SK-N-SH (cell line): ENCODE measurements around the gene ANKRD60. TPM values are rescaled to one million over a fixed set of nuclear protein-coding genes. Genes with fewer than 3 reads are reported as not detected.

ENCODE experiments used
- CTCF ChIA-PET: fragments of 300-600, 350-600 bp; formaldehyde crosslinking; extraction: SDS; loops from one replicate; lab custom pipeline; 2021; lab: Yijun Ruan, JAX
- POLR2A ChIA-PET: fragments of 350-600 bp; sonication (Branson Sonifier 250); formaldehyde crosslinking; extraction: SDS; loops from one replicate; lab custom pipeline; 2020; ENCODE audit warnings: antibody characterized with exemption, inconsistent platforms; lab: Yijun Ruan, JAX
- DNase-seq: peaks from one replicate; pipeline ENCODE4 v3.0.0; 2012
- H2AFZ ChIP-seq: fragments of 200-600 bp; sonication (generic); 2 replicates; pipeline ENCODE4 v1.8.1; 2016; ENCODE audit warnings: antibody characterized with exemption, mild to moderate bottlenecking, low read depth
- H3F3A ChIP-seq: fragments of 200-600 bp; sonication (generic); replicated peaks from 2 replicates; pipeline ENCODE3; 2016; ENCODE audit warnings: antibody characterized with exemption, mild to moderate bottlenecking; ENCODE audit not compliant: insufficient read depth
- H3K27ac ChIP-seq, 2 experiments: fragments of 200-500 bp in 1 of 2; fragments of 200-600 bp in 1 of 2; sonication (Bioruptor generic) in 1 of 2; sonication (generic), shearing (Covaris generic) in 1 of 2; 2 replicates each; pipeline versions ENCODE4 v1.5.1 to v1.6.1; 2014 to 2016; ENCODE audit warnings: low read depth in 2 of 2, inconsistent platforms in 1 of 2, low read length in 1 of 2, mild to moderate bottlenecking in 1 of 2, mixed read lengths in 1 of 2
- H3K27me3 ChIP-seq: fragments of 200-600 bp; sonication (generic), shearing (Covaris generic); 2 replicates; pipeline ENCODE4 v1.6.1; 2016; ENCODE audit warnings: mixed run types; ENCODE audit not compliant: insufficient read depth
- H3K36me3 ChIP-seq, 2 experiments: fragments of 200-500 bp in 1 of 2; fragments of 200-600 bp in 1 of 2; sonication (Bioruptor generic) in 1 of 2; sonication (generic) in 1 of 2; replicated peaks in 1 of 2; 2 replicates each; pipeline versions ENCODE3 to v1.5.1; 2014 to 2016; ENCODE audit warnings: low read length in 1 of 2, mild to moderate bottlenecking in 1 of 2; ENCODE audit not compliant: insufficient read depth in 2 of 2, control insufficient read depth in 1 of 2
- H3K4me1 ChIP-seq, 2 experiments: fragments of 200-500 bp in 1 of 2; fragments of 200-600 bp in 1 of 2; sonication (Bioruptor generic) in 1 of 2; sonication (generic), shearing (Covaris generic) in 1 of 2; 2 replicates each; pipeline versions ENCODE4 v1.5.1 to v1.6.1; 2014 to 2016; ENCODE audit warnings: low read depth in 1 of 2, low read length in 1 of 2, mixed run types in 1 of 2; ENCODE audit not compliant: insufficient read depth in 2 of 2, control insufficient read depth in 1 of 2
- H3K4me2 ChIP-seq: fragments of 200-600 bp; sonication (generic), shearing (Covaris generic); 2 replicates; pipeline ENCODE4 v1.6.1; 2017; ENCODE audit warnings: mixed run types
- H3K4me3 ChIP-seq, 2 experiments: fragments of 200-500 bp in 1 of 2; fragments of 200-600 bp in 1 of 2; sonication (Bioruptor generic) in 1 of 2; sonication (generic), shearing (Covaris generic) in 1 of 2; 2 replicates each; pipeline versions ENCODE4 v1.5.1 to v1.8.1; 2014 to 2016; ENCODE audit warnings: low read depth in 2 of 2, inconsistent platforms in 1 of 2, low read length in 1 of 2, mild to moderate bottlenecking in 1 of 2, mixed read lengths in 1 of 2, moderate library complexity in 1 of 2
- H3K79me2 ChIP-seq: fragments of 200-600 bp; sonication (generic); 2 replicates; pipeline ENCODE4 v1.8.1; 2017; ENCODE audit warnings: mild to moderate bottlenecking; ENCODE audit not compliant: insufficient read depth
- H3K9ac ChIP-seq: fragments of 200-600 bp; sonication (generic); 2 replicates; pipeline ENCODE4 v1.6.1; 2017; ENCODE audit warnings: mixed run types
- H3K9me2 ChIP-seq: fragments of 200-600 bp; sonication (generic); 2 replicates; pipeline ENCODE4 v1.6.1; 2017; ENCODE audit warnings: mixed run types
- H3K9me3 ChIP-seq: fragments of 200-600 bp; sonication (generic); 2 replicates; pipeline ENCODE4 v1.6.1; 2017; ENCODE audit warnings: mixed run types, mild to moderate bottlenecking, moderate library complexity
- H4K20me1 ChIP-seq: fragments of 200-600 bp; sonication (generic); 2 replicates; pipeline ENCODE4 v1.6.1; 2017; ENCODE audit warnings: mild to moderate bottlenecking, mixed run types; ENCODE audit not compliant: insufficient read depth
- EP300 ChIP-seq, 2 experiments: IDR thresholded peaks; 2 replicates each; pipeline versions ENCODE4 v1.4.0 to v1.6.1; 2012; ENCODE audit warnings: borderline replicate concordance in 1 of 2, low read depth in 1 of 2, low read length in 1 of 2
- EZH2phosphoT487 ChIP-seq: fragments of 200-600 bp; sonication (generic); IDR thresholded peaks from 2 replicates; pipeline ENCODE4 v1.6.1; 2017; ENCODE audit warnings: low read depth, mixed run types, mild to moderate bottlenecking, antibody characterized with exemption, moderate library complexity, borderline replicate concordance
- FOSL2 ChIP-seq: IDR thresholded peaks from 2 replicates; pipeline ENCODE4 v1.4.0; 2012; ENCODE audit warnings: low read depth, mild to moderate bottlenecking, moderate library complexity, borderline replicate concordance
- FOXJ3 ChIP-seq: sonication (generic); formaldehyde crosslinking; IDR thresholded peaks from 2 replicates; pipeline ENCODE4 v1.5.1; 2020; ENCODE audit warnings: mild to moderate bottlenecking, missing genetic modification reagents
- GATA2 ChIP-seq: sonication (generic); formaldehyde crosslinking; IDR thresholded peaks from 2 replicates; pipeline ENCODE4 v1.5.0; 2020; ENCODE audit warnings: mild to moderate bottlenecking, missing genetic modification reagents
- MXI1 ChIP-seq: IDR thresholded peaks from 2 replicates; pipeline ENCODE4 v1.6.1; 2012; ENCODE audit warnings: mild to moderate bottlenecking, low read depth, low read length, improper control_type of control experiment
- TCF12 ChIP-seq: IDR thresholded peaks from 2 replicates; pipeline ENCODE4 v1.4.0; 2012
- WGBS: methylation state at CpG from one replicate; pipeline ENCODE4 v1.1.6; 2017; ENCODE audit warnings: low lambda C conversion rate; 5-methylcytosine and 5-hydroxymethylcytosine counted together
- polyA plus RNA-seq, 3 experiments: library from polyadenylated mRNA; depleted of rRNA; stranded (reverse); fragments of >200 nt; gene quantifications; 2 replicates each; pipeline ENCODE4 v1.2.3, GENCODE V29; 2012
- TF ChIP-seq, protein P1 (sequence below): IDR thresholded peaks from 2 replicates; pipeline ENCODE4 v1.4.0; 2012; ENCODE audit warnings: low read depth, borderline replicate concordance
- TF ChIP-seq, protein P2 (sequence below): IDR thresholded peaks from 2 replicates; pipeline ENCODE4 v1.4.0; 2012; ENCODE audit warnings: low read depth
- TF ChIP-seq, protein P3 (sequence below): IDR thresholded peaks from 2 replicates; pipeline ENCODE4; 2012
- TF ChIP-seq, protein P4 (sequence below): IDR thresholded peaks from 2 replicates; pipeline ENCODE4 v1.6.1; 2012; ENCODE audit warnings: mild to moderate bottlenecking, low read depth, low read length, moderate library complexity
- TF ChIP-seq, protein P5 (sequence below): IDR thresholded peaks from 2 replicates; pipeline ENCODE4 v1.4.0; 2012; ENCODE audit warnings: low read depth, borderline replicate concordance

The ANKRD60 gene
- polyA plus RNA-seq, 1 of the 3 experiments (the other 2 are of a cell fraction): not detected

DNA sequence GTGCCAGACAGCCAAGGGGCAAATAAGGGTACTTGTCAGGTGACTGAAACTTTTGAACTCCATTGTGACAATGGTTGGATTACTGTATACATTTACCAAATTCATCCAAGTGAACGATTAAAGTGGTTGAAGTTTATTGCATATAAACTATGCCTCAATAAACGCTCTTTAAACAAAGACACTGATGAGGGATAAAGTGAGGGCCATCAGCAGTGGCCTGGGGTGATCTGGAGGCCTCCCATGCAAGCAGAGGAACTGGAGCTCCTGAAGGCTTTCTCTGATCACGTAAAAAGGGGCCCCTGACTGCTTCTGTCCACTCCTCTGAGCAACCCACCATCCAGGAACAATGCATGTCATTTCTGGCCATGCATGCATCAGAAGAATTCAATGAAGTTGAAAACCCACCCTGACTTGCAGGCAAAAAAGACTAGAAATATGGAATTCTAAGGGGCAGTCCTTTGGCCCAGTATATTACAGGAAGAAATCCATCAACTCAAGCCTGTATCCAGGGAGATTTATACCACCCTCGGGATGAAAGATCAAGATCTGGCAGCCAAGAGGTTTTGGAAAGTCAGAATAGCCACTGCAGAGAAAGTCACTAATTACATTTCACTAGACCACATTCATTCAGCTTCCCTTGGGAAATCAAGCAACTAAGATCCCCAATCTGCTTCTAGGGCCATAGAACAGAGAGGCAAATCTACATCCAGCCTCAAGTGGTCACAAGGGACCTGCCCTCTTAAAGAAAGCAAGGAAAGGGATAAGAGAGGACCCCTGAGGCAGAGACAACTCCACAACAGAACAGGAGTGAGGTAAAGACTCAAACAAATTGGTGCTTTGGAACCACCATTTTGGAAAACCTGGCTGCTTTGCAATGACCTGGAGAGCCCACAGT is 49.4 kb upstream of the ANKRD60 start:
- Histone ChIP-seq H3K4me3 (no peak overlapping the region), H3F3A (peaks cover 4% of the 10 kb centered on the region), H3K9me2 (no peaks in the 10 kb centered on the region), H2AFZ (no peak overlapping the region), H3K36me3 (peaks cover 0 to 29% of the 10 kb centered on the region in 2 experiments), H3K4me1 (peaks cover 0 to 12% of the 10 kb centered on the region in 2 experiments; a peak in 2 of 4 replicates), H3K9me3 (peaks cover 14% of the 10 kb centered on the region), H3K27ac (peak overlapping the region in 1 of 2 experiments; percentile 3; a peak in 2 of 4 replicates), H4K20me1 (no peaks in the 10 kb centered on the region), H3K27me3 (no peaks in the 10 kb centered on the region), H3K4me2 (no peak overlapping the region), H3K79me2 (peaks cover 91% of the 10 kb centered on the region), H3K9ac (no peak overlapping the region)
- DNase-seq: no peak
- CTCF ChIA-PET: interaction anchor here (1.3 kb wide), 1 partner anchor 22 kb away, joined by 3 read pairs; no protein-coding TSS in a partner anchor
- no peak for TF ChIP-seq EP300 (IDR thresholded peaks at IDR 0.05; ENCODE audit: borderline replicate concordance in 1 of 2, low read depth in 1 of 2, low read length in 1 of 2)
- TF ChIP-seq TCF12: no peak
- TF ChIP-seq, protein P1, sequence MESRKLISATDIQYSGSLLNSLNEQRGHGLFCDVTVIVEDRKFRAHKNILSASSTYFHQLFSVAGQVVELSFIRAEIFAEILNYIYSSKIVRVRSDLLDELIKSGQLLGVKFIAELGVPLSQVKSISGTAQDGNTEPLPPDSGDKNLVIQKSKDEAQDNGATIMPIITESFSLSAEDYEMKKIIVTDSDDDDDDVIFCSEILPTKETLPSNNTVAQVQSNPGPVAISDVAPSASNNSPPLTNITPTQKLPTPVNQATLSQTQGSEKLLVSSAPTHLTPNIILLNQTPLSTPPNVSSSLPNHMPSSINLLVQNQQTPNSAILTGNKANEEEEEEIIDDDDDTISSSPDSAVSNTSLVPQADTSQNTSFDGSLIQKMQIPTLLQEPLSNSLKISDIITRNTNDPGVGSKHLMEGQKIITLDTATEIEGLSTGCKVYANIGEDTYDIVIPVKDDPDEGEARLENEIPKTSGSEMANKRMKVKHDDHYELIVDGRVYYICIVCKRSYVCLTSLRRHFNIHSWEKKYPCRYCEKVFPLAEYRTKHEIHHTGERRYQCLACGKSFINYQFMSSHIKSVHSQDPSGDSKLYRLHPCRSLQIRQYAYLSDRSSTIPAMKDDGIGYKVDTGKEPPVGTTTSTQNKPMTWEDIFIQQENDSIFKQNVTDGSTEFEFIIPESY: no peak
- TF ChIP-seq EZH2phosphoT487: no peak
- TF ChIP-seq, protein P2, sequence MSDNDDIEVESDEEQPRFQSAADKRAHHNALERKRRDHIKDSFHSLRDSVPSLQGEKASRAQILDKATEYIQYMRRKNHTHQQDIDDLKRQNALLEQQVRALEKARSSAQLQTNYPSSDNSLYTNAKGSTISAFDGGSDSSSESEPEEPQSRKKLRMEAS: no peak
- TF ChIP-seq, protein P3, sequence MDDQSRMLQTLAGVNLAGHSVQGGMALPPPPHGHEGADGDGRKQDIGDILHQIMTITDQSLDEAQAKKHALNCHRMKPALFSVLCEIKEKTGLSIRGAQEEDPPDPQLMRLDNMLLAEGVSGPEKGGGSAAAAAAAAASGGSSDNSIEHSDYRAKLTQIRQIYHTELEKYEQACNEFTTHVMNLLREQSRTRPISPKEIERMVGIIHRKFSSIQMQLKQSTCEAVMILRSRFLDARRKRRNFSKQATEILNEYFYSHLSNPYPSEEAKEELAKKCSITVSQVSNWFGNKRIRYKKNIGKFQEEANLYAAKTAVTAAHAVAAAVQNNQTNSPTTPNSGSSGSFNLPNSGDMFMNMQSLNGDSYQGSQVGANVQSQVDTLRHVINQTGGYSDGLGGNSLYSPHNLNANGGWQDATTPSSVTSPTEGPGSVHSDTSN: no peak
- 66% methylated on average over 4 of the region's 4 CpGs for WGBS
- POLR2A ChIA-PET: no interaction called here

DNA sequence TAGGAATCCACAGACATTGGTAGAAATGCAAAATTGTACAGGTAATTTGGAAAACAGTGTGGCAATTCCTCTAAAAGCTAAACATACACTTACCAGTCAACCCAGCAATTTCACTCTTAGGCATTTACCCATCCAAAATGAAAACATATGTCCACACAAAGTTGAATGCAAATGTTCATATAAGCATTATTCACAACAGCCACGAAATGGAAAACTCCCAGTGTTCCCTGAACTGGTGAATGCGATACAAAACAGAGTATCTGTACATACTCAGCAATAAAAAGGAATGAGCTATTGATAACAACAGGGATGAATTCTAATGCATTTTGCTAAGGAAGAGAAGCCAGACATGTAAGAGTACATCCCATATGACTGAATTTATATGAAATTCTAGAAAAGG is 48.7 kb upstream of the ANKRD60 start:
- no peak overlapping the region for H3K9ac ChIP-seq
- no peaks in the 10 kb centered on the region for H3K27me3 ChIP-seq
- peaks cover 88% of the 10 kb centered on the region for H3K79me2 ChIP-seq
- peaks cover 10% of the 10 kb centered on the region for H3F3A ChIP-seq
- no peak overlapping the region for H3K27ac ChIP-seq
- H3K4me2 ChIP-seq: no peak overlapping the region
- no peak overlapping the region for H3K4me3 ChIP-seq
- ChIA-PET CTCF (interaction anchor here (1.3 kb wide), 1 partner anchor 23 kb away, joined by 3 read pairs; no protein-coding TSS in a partner anchor), POLR2A (no interaction called here)
- H2AFZ ChIP-seq: no peak overlapping the region
- peaks cover 0 to 18% of the 10 kb centered on the region in 2 experiments; a peak in 3 of 4 replicates for H3K4me1 ChIP-seq
- 76% methylated on average over 2 of the region's 2 CpGs for WGBS
- no peaks in the 10 kb centered on the region for H4K20me1 ChIP-seq
- DNase-seq: no peak
- no peaks in the 10 kb centered on the region for H3K9me2 ChIP-seq
- peaks cover 0 to 29% of the 10 kb centered on the region in 2 experiments for H3K36me3 ChIP-seq
- peaks cover 14% of the 10 kb centered on the region for H3K9me3 ChIP-seq
- TF ChIP-seq EP300 (IDR thresholded peaks at IDR 0.05; ENCODE audit: borderline replicate concordance in 1 of 2, low read depth in 1 of 2, low read length in 1 of 2) (no peak), FOXJ3 (CRISPR knock-in tag) (no peak), MXI1 (no peak), GATA2 (CRISPR knock-in tag) (no peak), FOSL2 (no peak)
- TF ChIP-seq, protein P1: no peak
- TF ChIP-seq, protein P4, sequence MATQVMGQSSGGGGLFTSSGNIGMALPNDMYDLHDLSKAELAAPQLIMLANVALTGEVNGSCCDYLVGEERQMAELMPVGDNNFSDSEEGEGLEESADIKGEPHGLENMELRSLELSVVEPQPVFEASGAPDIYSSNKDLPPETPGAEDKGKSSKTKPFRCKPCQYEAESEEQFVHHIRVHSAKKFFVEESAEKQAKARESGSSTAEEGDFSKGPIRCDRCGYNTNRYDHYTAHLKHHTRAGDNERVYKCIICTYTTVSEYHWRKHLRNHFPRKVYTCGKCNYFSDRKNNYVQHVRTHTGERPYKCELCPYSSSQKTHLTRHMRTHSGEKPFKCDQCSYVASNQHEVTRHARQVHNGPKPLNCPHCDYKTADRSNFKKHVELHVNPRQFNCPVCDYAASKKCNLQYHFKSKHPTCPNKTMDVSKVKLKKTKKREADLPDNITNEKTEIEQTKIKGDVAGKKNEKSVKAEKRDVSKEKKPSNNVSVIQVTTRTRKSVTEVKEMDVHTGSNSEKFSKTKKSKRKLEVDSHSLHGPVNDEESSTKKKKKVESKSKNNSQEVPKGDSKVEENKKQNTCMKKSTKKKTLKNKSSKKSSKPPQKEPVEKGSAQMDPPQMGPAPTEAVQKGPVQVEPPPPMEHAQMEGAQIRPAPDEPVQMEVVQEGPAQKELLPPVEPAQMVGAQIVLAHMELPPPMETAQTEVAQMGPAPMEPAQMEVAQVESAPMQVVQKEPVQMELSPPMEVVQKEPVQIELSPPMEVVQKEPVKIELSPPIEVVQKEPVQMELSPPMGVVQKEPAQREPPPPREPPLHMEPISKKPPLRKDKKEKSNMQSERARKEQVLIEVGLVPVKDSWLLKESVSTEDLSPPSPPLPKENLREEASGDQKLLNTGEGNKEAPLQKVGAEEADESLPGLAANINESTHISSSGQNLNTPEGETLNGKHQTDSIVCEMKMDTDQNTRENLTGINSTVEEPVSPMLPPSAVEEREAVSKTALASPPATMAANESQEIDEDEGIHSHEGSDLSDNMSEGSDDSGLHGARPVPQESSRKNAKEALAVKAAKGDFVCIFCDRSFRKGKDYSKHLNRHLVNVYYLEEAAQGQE: no peak
- TF ChIP-seq, protein P5, sequence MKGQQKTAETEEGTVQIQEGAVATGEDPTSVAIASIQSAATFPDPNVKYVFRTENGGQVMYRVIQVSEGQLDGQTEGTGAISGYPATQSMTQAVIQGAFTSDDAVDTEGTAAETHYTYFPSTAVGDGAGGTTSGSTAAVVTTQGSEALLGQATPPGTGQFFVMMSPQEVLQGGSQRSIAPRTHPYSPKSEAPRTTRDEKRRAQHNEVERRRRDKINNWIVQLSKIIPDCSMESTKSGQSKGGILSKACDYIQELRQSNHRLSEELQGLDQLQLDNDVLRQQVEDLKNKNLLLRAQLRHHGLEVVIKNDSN: no peak
